ENCODE results near the gene RAVER1. TPM values are rescaled to one million over a fixed set of nuclear protein-coding genes. Genes with fewer than 3 reads are reported as not detected.

Gene RAVER1
- total and polyA plus RNA-seq, 2 of the 13 experiments (the other 11 are each of a cell fraction or from before 2014, with no cell fraction given), result 3.6 to 7.9 TPM

- no peak for TF ChIP-seq ZNF432 (CRISPR knock-in tag; IDR thresholded peaks at IDR 0.05; ENCODE audit: borderline replicate concordance)
- TF ChIP-seq MAFK (conservative IDR thresholded peaks at IDR 0.05 in 1 of 2, IDR thresholded peaks at IDR 0.05 in 1 of 2; ENCODE audit: low read length in 2 of 2), result peak in 1 of 2 experiments; percentile 5; a peak in 1 of 4 replicates
- TF ChIP-seq MAX (IDR thresholded peaks at IDR 0.05), result no peak
- peak; percentile 97 for TF ChIP-seq RFX5 (IDR thresholded peaks at IDR 0.05; ENCODE audit: low read depth, low read length)
- no peak for TF ChIP-seq HNF1B (CRISPR knock-in tag; IDR thresholded peaks at IDR 0.05)
- TF ChIP-seq FOXK1 (CRISPR knock-in tag; IDR thresholded peaks at IDR 0.05; ENCODE audit: borderline replicate concordance, low read depth), result peak; percentile 60; the same call in 1 of the 2 replicates
- TF ChIP-seq CREM (IDR thresholded peaks at IDR 0.05), result 0 out of 2 replicates have a peak, but pooled peaks have one; percentile 16
- no peak for TF ChIP-seq CREM (CRISPR knock-in tag; IDR thresholded peaks at IDR 0.05)
- no peak for TF ChIP-seq THYN1 (CRISPR knock-in tag; IDR thresholded peaks at IDR 0.05; ENCODE audit: borderline replicate concordance, low read depth)
- TF ChIP-seq ZNF292 (CRISPR knock-in tag; IDR thresholded peaks at IDR 0.05; ENCODE audit: borderline replicate concordance, low read depth), result peak; percentile 48; the same call in 1 of the 2 replicates
- TF ChIP-seq MYPOP (CRISPR knock-in tag; IDR thresholded peaks at IDR 0.05), result peak; percentile 57; the same call in 1 of the 2 replicates
- TF ChIP-seq NKX3-1 (CRISPR knock-in tag; IDR thresholded peaks at IDR 0.05), result no peak
- TF ChIP-seq CEBPB (IDR thresholded peaks at IDR 0.05; ENCODE audit: borderline replicate concordance, low read depth, low read length), result peak; percentile 91
- no peak for TF ChIP-seq GMEB2 (CRISPR knock-in tag; IDR thresholded peaks at IDR 0.05; ENCODE audit: low read depth)
- no peak for TF ChIP-seq ZNF800 (CRISPR knock-in tag; IDR thresholded peaks at IDR 0.05)
- no peak for TF ChIP-seq DDIT3 (CRISPR knock-in tag; IDR thresholded peaks at IDR 0.05)
- TF ChIP-seq ZMYM2 (CRISPR knock-in tag; IDR thresholded peaks at IDR 0.05), result no peak
- TF ChIP-seq ZNF614 (CRISPR knock-in tag; IDR thresholded peaks at IDR 0.05; ENCODE audit: borderline replicate concordance), result peak; percentile 74; the same call in 1 of the 2 replicates
- no peak for TF ChIP-seq FOXA1 (IDR thresholded peaks at IDR 0.05)
- TF ChIP-seq FOXA1 (CRISPR knock-in tag; IDR thresholded peaks at IDR 0.05), result peak; percentile 80; the same call in 1 of the 2 replicates
- no peak for TF ChIP-seq ASH2L (IDR thresholded peaks at IDR 0.05; ENCODE audit: insufficient read length, low read depth, low read length)
- peak; percentile 6; the same call in 1 of the 2 replicates for TF ChIP-seq RARA (CRISPR knock-in tag; IDR thresholded peaks at IDR 0.05)
- no peak for TF ChIP-seq TBP (CRISPR knock-in tag; IDR thresholded peaks at IDR 0.05)
- TF ChIP-seq RFXAP (CRISPR knock-in tag; IDR thresholded peaks at IDR 0.05; ENCODE audit: borderline replicate concordance), result peak; percentile 85
- no peak for TF ChIP-seq ZNF143 (CRISPR knock-in tag; IDR thresholded peaks at IDR 0.05)
- TF ChIP-seq TARDBP (CRISPR knock-in tag; IDR thresholded peaks at IDR 0.05), result 0 out of 2 replicates have a peak, but pooled peaks have one; percentile 27
These were observed 13.2 kb upstream of the RAVER1 start (continued) for GRCh38 chr19:10346509-10346908.

All from HepG2 (cell line).